Neuron (in vitro differentiated cells): Measurements from ENCODE around the gene RHOBTB3.

Source experiments
- H2AFZ ChIP-seq: one replicate; pipeline ENCODE4 v1.6.1; 2013; ENCODE audit warnings: low read depth, mild to moderate bottlenecking, inconsistent platforms, low read length, moderate library complexity
- H3K27me3 ChIP-seq: one replicate; pipeline ENCODE4 v1.6.1; 2013; ENCODE audit warnings: low read length; ENCODE audit not compliant: insufficient read depth
- H3K36me3 ChIP-seq: one replicate; pipeline ENCODE4 v1.6.1; 2013; ENCODE audit warnings: low read length; ENCODE audit not compliant: insufficient read depth
- H3K4me1 ChIP-seq: one replicate; pipeline ENCODE4 v1.6.1; 2013; ENCODE audit warnings: low read length; ENCODE audit not compliant: insufficient read depth
- H3K4me3 ChIP-seq: 2 replicates; pipeline ENCODE4 v1.5.1; 2013; ENCODE audit warnings: mild to moderate bottlenecking, low read length, moderate library complexity
- H3K9me3 ChIP-seq: one replicate; pipeline ENCODE4 v1.6.1; 2013; ENCODE audit warnings: low read length

Gene RHOBTB3

GRCh38 chr5:95821110-95822021 is 90.2 kb downstream of the RHOBTB3 start:
- Histone ChIP-seq H3K4me1 (peaks cover 26% of the 10 kb centered on the region), H3K9me3 (no peaks in the 10 kb centered on the region), H2AFZ (no peak overlapping the region), H3K36me3 (no peaks in the 10 kb centered on the region), H3K4me3 (peak overlapping the region; percentile 69), H3K27me3 (no peaks in the 10 kb centered on the region)

GRCh38 chr5:95822043-95822541 is 91.0 kb downstream of the RHOBTB3 start:
- peaks cover 26% of the 10 kb centered on the region for H3K4me1 ChIP-seq
- no peaks in the 10 kb centered on the region for H3K9me3 ChIP-seq
- peak overlapping the region; percentile 97 for H2AFZ ChIP-seq
- H3K36me3 ChIP-seq: no peaks in the 10 kb centered on the region
- peak overlapping the region; percentile 69 for H3K4me3 ChIP-seq
- H3K27me3 ChIP-seq: no peaks in the 10 kb centered on the region

GRCh38 chr5:95822542-95823181 is 91.5 kb downstream of the RHOBTB3 start, which contains the start of gene GLRX:
Gene GLRX (minus strand): TSS chr5:95822726. CDS start chr5:95822662, 64 bp downstream.
- Histone ChIP-seq H3K4me3 (peak within 1 kb of the TSS; percentile 69), H2AFZ (peak within 1 kb of the TSS; percentile 97), H3K4me1 (peaks cover 23% of the 10 kb centered on the region), H3K27me3 (no peaks in the 10 kb centered on the region), H3K9me3 (no peaks in the 10 kb centered on the region), H3K36me3 (no peaks in the 10 kb centered on the region)

- H3K4me3 ChIP-seq: no peak overlapping the region
Measured at GRCh38 chr5:95823218-95823737, 92.1 kb downstream of the RHOBTB3 start.

GRCh38 chr5:95823738-95824609 is 92.8 kb downstream of the RHOBTB3 start:
- Histone ChIP-seq H3K4me1 (peaks cover 22% of the 10 kb centered on the region), H3K27me3 (no peaks in the 10 kb centered on the region), H3K4me3 (no peak overlapping the region), H3K9me3 (no peaks in the 10 kb centered on the region), H2AFZ (peak overlapping the region; percentile 11), H3K36me3 (no peaks in the 10 kb centered on the region)

More at GRCh38 chr5:95823218-95823737, 92.1 kb downstream of the RHOBTB3 start:
- Histone ChIP-seq H2AFZ (peak overlapping the region; percentile 11), H3K27me3 (no peaks in the 10 kb centered on the region), H3K36me3 (no peaks in the 10 kb centered on the region), H3K4me1 (peaks cover 22% of the 10 kb centered on the region), H3K9me3 (no peaks in the 10 kb centered on the region)

GRCh38 chr5:95824747-95825146 is 93.6 kb downstream of the RHOBTB3 start:
- no peak overlapping the region for H2AFZ ChIP-seq
- H3K36me3 ChIP-seq: no peaks in the 10 kb centered on the region
- no peak overlapping the region for H3K4me3 ChIP-seq
- H3K27me3 ChIP-seq: no peaks in the 10 kb centered on the region
- H3K4me1 ChIP-seq: peaks cover 22% of the 10 kb centered on the region
- H3K9me3 ChIP-seq: no peaks in the 10 kb centered on the region

GRCh38 chr5:95825495-95825894 is 94.4 kb downstream of the RHOBTB3 start:
- no peaks in the 10 kb centered on the region for H3K9me3 ChIP-seq
- H2AFZ ChIP-seq: no peak overlapping the region
- H3K4me3 ChIP-seq: no peak overlapping the region
- no peaks in the 10 kb centered on the region for H3K27me3 ChIP-seq
- H3K4me1 ChIP-seq: peaks cover 22% of the 10 kb centered on the region
- H3K36me3 ChIP-seq: no peaks in the 10 kb centered on the region

GRCh38 chr5:95826949-95827891 is 96.1 kb downstream of the RHOBTB3 start:
- no peaks in the 10 kb centered on the region for H3K36me3 ChIP-seq
- no peaks in the 10 kb centered on the region for H3K27me3 ChIP-seq
- no peak overlapping the region for H2AFZ ChIP-seq
- H3K4me1 ChIP-seq: peaks cover 14% of the 10 kb centered on the region
- no peaks in the 10 kb centered on the region for H3K9me3 ChIP-seq
- H3K4me3 ChIP-seq: no peak overlapping the region

GRCh38 chr5:95827892-95828246 is 96.7 kb downstream of the RHOBTB3 start:
- H3K27me3 ChIP-seq: no peaks in the 10 kb centered on the region
- no peak overlapping the region for H3K4me3 ChIP-seq
- peaks cover 14% of the 10 kb centered on the region for H3K4me1 ChIP-seq
- H3K36me3 ChIP-seq: no peaks in the 10 kb centered on the region
- no peak overlapping the region for H2AFZ ChIP-seq
- H3K9me3 ChIP-seq: no peaks in the 10 kb centered on the region

- Histone ChIP-seq H3K4me1 (no peaks in the 10 kb centered on the region), H3K27me3 (no peaks in the 10 kb centered on the region), H2AFZ (no peak overlapping the region), H3K36me3 (no peaks in the 10 kb centered on the region), H3K9me3 (no peaks in the 10 kb centered on the region), H3K4me3 (no peak overlapping the region)
Measured at GRCh38 chr5:95830226-95830625, 99.1 kb downstream of the RHOBTB3 start.

- H2AFZ ChIP-seq: no peak overlapping the region
- no peaks in the 10 kb centered on the region for H3K4me1 ChIP-seq
- H3K36me3 ChIP-seq: no peaks in the 10 kb centered on the region
- no peaks in the 10 kb centered on the region for H3K9me3 ChIP-seq
- H3K27me3 ChIP-seq: no peaks in the 10 kb centered on the region
- H3K4me3 ChIP-seq: no peak overlapping the region
Measured at GRCh38 chr5:95832664-95833063, 101.5 kb downstream of the RHOBTB3 start.
